H9 (cell line): ENCODE data around the gene VNN1. TPM values are rescaled to one million over a fixed set of nuclear protein-coding genes. Genes with fewer than 3 reads are reported as not detected.

Experiments used
- DNase-seq: peaks from one replicate; pipeline ENCODE4 v3.0.0-alpha.2; 2017
- H2AFZ ChIP-seq: one replicate; pipeline ENCODE4 v1.6.1; 2013; ENCODE audit warnings: mild to moderate bottlenecking, low read length, control low read depth, moderate library complexity
- H2AK5ac ChIP-seq: 2 replicates; pipeline ENCODE4 v1.6.1; 2013; ENCODE audit warnings: low read length, control low read depth, mixed read lengths; ENCODE audit not compliant: insufficient read length
- H2BK120ac ChIP-seq: one replicate; pipeline ENCODE4 v1.6.1; 2013; ENCODE audit warnings: low read depth, mild to moderate bottlenecking, low read length, control low read depth, inconsistent platforms; ENCODE audit not compliant: poor library complexity, severe bottlenecking
- H2BK12ac ChIP-seq: 2 replicates; pipeline ENCODE4 v1.6.1; 2013; ENCODE audit warnings: low read length, control low read depth, mixed read lengths, low read depth; ENCODE audit not compliant: insufficient read length
- H2BK15ac ChIP-seq: 2 replicates; pipeline ENCODE4 v1.6.1; 2013; ENCODE audit warnings: low read depth, low read length, control low read depth
- H2BK20ac ChIP-seq: one replicate; pipeline ENCODE4 v1.6.1; 2013; ENCODE audit warnings: low read depth, mild to moderate bottlenecking, low read length, control low read depth, inconsistent platforms; ENCODE audit not compliant: poor library complexity, severe bottlenecking
- H2BK5ac ChIP-seq: 2 replicates; pipeline ENCODE4 v1.6.1; 2013; ENCODE audit warnings: low read length, control low read depth, mixed read lengths; ENCODE audit not compliant: insufficient read length
- H3K14ac ChIP-seq: 2 replicates; pipeline ENCODE4 v1.6.1; 2013; ENCODE audit warnings: low read length, control low read depth; ENCODE audit not compliant: insufficient read depth
- H3K18ac ChIP-seq: 2 replicates; pipeline ENCODE4 v1.6.1; 2013; ENCODE audit warnings: low read depth, mild to moderate bottlenecking, mixed read lengths, low read length, control low read depth; ENCODE audit not compliant: insufficient read length
- H3K23ac ChIP-seq: 2 replicates; pipeline ENCODE4 v1.6.1; 2013; ENCODE audit warnings: low read length, control low read depth, mixed read lengths, low read depth; ENCODE audit not compliant: insufficient read length
- H3K23me2 ChIP-seq: 2 replicates; pipeline ENCODE4 v1.6.1; 2013; ENCODE audit warnings: low read depth, mild to moderate bottlenecking, mixed read lengths, low read length, control low read depth; ENCODE audit not compliant: insufficient read length, poor library complexity, severe bottlenecking
- H3K27ac ChIP-seq: 2 replicates; pipeline ENCODE4 v1.5.1; 2013; ENCODE audit warnings: low read length, control low read depth, mixed read lengths, low read depth; ENCODE audit not compliant: insufficient read length
- H3K27me3 ChIP-seq: 2 replicates; pipeline ENCODE4 v1.6.1; 2013; ENCODE audit warnings: low read length, control low read depth, inconsistent platforms; ENCODE audit not compliant: insufficient read depth
- H3K4ac ChIP-seq: 2 replicates; pipeline ENCODE4 v1.6.1; 2013; ENCODE audit warnings: low read depth, mild to moderate bottlenecking, control low read depth, inconsistent platforms, low read length, moderate library complexity
- H3K4me1 ChIP-seq: 2 replicates; pipeline ENCODE4 v1.6.1; 2013; ENCODE audit warnings: low read length, control low read depth, inconsistent platforms; ENCODE audit not compliant: insufficient read depth
- H3K4me2 ChIP-seq: 2 replicates; pipeline ENCODE4 v1.6.1; 2013; ENCODE audit warnings: low read length, control low read depth, mixed read lengths; ENCODE audit not compliant: insufficient read length, insufficient read depth
- H3K56ac ChIP-seq: 2 replicates; pipeline ENCODE4 v1.6.1; 2013; ENCODE audit warnings: low read depth, mild to moderate bottlenecking, mixed read lengths, low read length, control low read depth; ENCODE audit not compliant: insufficient read length
- H3K79me1 ChIP-seq: 2 replicates; pipeline ENCODE4 v1.6.1; 2013; ENCODE audit warnings: low read depth, mild to moderate bottlenecking, moderate library complexity, low read length, control low read depth, inconsistent platforms; ENCODE audit not compliant: insufficient read depth, poor library complexity, severe bottlenecking
- H3K79me2 ChIP-seq: 2 replicates; pipeline ENCODE4 v1.6.1; 2013; ENCODE audit warnings: low read length, control low read depth, inconsistent platforms; ENCODE audit not compliant: insufficient read depth
- H3K9ac ChIP-seq: 2 replicates; pipeline ENCODE4 v1.6.1; 2013; ENCODE audit warnings: low read length, control low read depth, mixed read lengths; ENCODE audit not compliant: insufficient read length; ENCODE audit errors: extremely low read depth
- H3K9me3 ChIP-seq: one replicate; pipeline ENCODE4 v1.6.1; 2013; ENCODE audit warnings: low read depth, low read length, inconsistent platforms; ENCODE audit not compliant: control insufficient read depth
- H3T11ph ChIP-seq: one replicate; pipeline ENCODE4 v1.6.1; 2013; ENCODE audit warnings: mild to moderate bottlenecking, low read length, control low read depth, inconsistent platforms
- H4K20me1 ChIP-seq: one replicate; pipeline ENCODE4 v1.6.1; 2013; ENCODE audit not compliant: control insufficient read depth, insufficient read length, insufficient read depth
- H4K5ac ChIP-seq: 2 replicates; pipeline ENCODE4 v1.6.1; 2013; ENCODE audit warnings: low read depth, mild to moderate bottlenecking, mixed read lengths, low read length, control low read depth; ENCODE audit not compliant: insufficient read length
- H4K8ac ChIP-seq: replicated peaks from 2 replicates; pipeline ENCODE4 v1.6.1; 2013; ENCODE audit warnings: low read length, control low read depth, mixed read lengths, low read depth; ENCODE audit not compliant: insufficient read length
- H4K91ac ChIP-seq: 2 replicates; pipeline ENCODE4 v1.6.1; 2013; ENCODE audit warnings: low read depth, mild to moderate bottlenecking, moderate library complexity, mixed read lengths, low read length, control low read depth; ENCODE audit not compliant: insufficient read length
- H3K27ac Mint-ChIP-seq, 3 experiments: 2 replicates in 2 of 3; 3 replicates in 1 of 3; pipeline ENCODE4 v1.8.0; 2020 to 2021; ENCODE audit warnings: mixed read lengths in 3 of 3, mild to moderate bottlenecking in 1 of 3, moderate library complexity in 1 of 3
- H3K27me3 Mint-ChIP-seq: 2 replicates; pipeline ENCODE4 v1.8.0; 2021; ENCODE audit warnings: low read depth, mild to moderate bottlenecking, moderate library complexity, mixed read lengths
- H3K36me3 Mint-ChIP-seq, 3 experiments: 2 replicates in 2 of 3; 3 replicates in 1 of 3; pipeline ENCODE4 v1.8.0; 2020 to 2021; ENCODE audit warnings: low read depth in 3 of 3, mixed read lengths in 3 of 3; ENCODE audit not compliant: insufficient read depth in 1 of 3
- H3K4me1 Mint-ChIP-seq, 2 experiments: 2 replicates each; pipeline ENCODE4 v1.8.0; 2020; ENCODE audit warnings: mixed read lengths in 2 of 2
- H3K4me3 Mint-ChIP-seq, 2 experiments: 2 replicates in 1 of 2; 3 replicates in 1 of 2; pipeline ENCODE4 v1.8.0; 2020 to 2021; ENCODE audit warnings: mild to moderate bottlenecking in 2 of 2, mixed read lengths in 2 of 2, moderate library complexity in 1 of 2
- H3K9me3 Mint-ChIP-seq, 2 experiments: 2 replicates in 1 of 2; 3 replicates in 1 of 2; pipeline ENCODE4 v1.8.0; 2020; ENCODE audit warnings: mild to moderate bottlenecking in 2 of 2, mixed read lengths in 2 of 2, moderate library complexity in 1 of 2
- WGBS: extraction: QIAGEN DNeasy Blood & Tissue Kit; methylation state at CpG from one replicate; pipeline ENCODE4 v1.1.7; 2013; ENCODE audit warnings: missing lambda C conversion rate, low lambda C conversion rate, mixed read lengths; ENCODE audit not compliant: insufficient read length; ENCODE audit errors: extremely low coverage; 5-methylcytosine and 5-hydroxymethylcytosine counted together
- total RNA-seq: library from RNA; stranded (reverse); gene quantifications from 2 replicates; pipeline ENCODE4 v1.2.1, GENCODE V29; 2021
- TF ChIP-seq, protein P1 (sequence below): fragments of 200-600 bp; sonication (generic); conservative IDR thresholded peaks from 3 replicates; pipeline ENCODE4 v1.8.0; 2021; ENCODE audit warnings: antibody characterized with exemption, mild to moderate bottlenecking

The VNN1 gene
- total RNA-seq, 1 experiment from 2014 or later, result not detected

DNA sequence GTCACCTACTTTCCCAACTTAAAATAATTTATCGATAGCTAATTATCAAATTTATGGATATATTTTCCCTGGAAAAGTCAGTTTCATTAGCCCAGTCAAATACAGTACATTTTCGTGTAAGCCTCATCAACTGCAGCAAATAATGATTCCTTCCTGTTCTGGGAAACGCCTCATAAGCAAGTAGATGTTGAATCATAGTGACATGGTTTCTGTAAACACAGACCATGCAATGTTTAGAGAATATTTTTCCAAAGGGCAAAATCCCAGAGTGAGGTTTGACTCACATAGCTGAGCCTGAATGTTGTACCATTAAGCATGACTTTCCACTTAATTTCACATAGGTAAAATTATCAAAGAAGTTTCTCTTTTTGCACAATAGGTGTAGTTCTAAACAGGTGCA lies 16.7 kb upstream of the VNN1 start:
- Mint-ChIP-seq H3K9me3 (no peaks in the 10 kb centered on the region), H3K4me1 (no peaks in the 10 kb centered on the region)

More for the DNA sequence above, 16.7 kb upstream of the VNN1 start:
- Histone ChIP-seq H2BK20ac (no peak overlapping the region), H3K23me2 (no peaks in the 10 kb centered on the region), H3K27me3 (no peaks in the 10 kb centered on the region), H3K9me3 (no peaks in the 10 kb centered on the region), H4K20me1 (no peaks in the 10 kb centered on the region), H3K56ac (no peak overlapping the region), H3K9ac (no peak overlapping the region), H3K18ac (no peak overlapping the region), H3K79me1 (no peaks in the 10 kb centered on the region), H3K4me1 (no peaks in the 10 kb centered on the region), H3K27ac (no peak overlapping the region), H3K79me2 (no peaks in the 10 kb centered on the region), H2BK12ac (no peak overlapping the region), H3K14ac (no peak overlapping the region), H2AFZ (no peak overlapping the region), H2BK120ac (no peak overlapping the region), H2AK5ac (no peak overlapping the region), H2BK5ac (no peak overlapping the region), H4K5ac (no peak overlapping the region), H3K23ac (no peak overlapping the region), H2BK15ac (no peak overlapping the region), H4K8ac (no peak overlapping the region), H3K4me2 (no peak overlapping the region), H3K4ac (no peak overlapping the region), H3T11ph (no peak overlapping the region), H4K91ac (no peak overlapping the region)
- no CpG with 5 or more reads among the region's 3 CpGs for WGBS
- DNase-seq, result no peak
- TF ChIP-seq, protein P1, sequence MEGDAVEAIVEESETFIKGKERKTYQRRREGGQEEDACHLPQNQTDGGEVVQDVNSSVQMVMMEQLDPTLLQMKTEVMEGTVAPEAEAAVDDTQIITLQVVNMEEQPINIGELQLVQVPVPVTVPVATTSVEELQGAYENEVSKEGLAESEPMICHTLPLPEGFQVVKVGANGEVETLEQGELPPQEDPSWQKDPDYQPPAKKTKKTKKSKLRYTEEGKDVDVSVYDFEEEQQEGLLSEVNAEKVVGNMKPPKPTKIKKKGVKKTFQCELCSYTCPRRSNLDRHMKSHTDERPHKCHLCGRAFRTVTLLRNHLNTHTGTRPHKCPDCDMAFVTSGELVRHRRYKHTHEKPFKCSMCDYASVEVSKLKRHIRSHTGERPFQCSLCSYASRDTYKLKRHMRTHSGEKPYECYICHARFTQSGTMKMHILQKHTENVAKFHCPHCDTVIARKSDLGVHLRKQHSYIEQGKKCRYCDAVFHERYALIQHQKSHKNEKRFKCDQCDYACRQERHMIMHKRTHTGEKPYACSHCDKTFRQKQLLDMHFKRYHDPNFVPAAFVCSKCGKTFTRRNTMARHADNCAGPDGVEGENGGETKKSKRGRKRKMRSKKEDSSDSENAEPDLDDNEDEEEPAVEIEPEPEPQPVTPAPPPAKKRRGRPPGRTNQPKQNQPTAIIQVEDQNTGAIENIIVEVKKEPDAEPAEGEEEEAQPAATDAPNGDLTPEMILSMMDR, result no peak
- Mint-ChIP-seq H3K27me3 (no peaks in the 10 kb centered on the region), H3K36me3 (no peaks in the 10 kb centered on the region), H3K4me3 (no peak overlapping the region), H3K27ac (no peak overlapping the region)
